C4-2B (cell line): ENCODE results near the gene MICU1.
A peak's percentile ranks its signal among the peaks of the same experiment; 100 is the strongest.
"Not testable (repeated sequence)": the region's sequence is repeated elsewhere in the genome, so short reads cannot be mapped to it uniquely, and the experiment has no call there.

Experiments used
- H3K27ac ChIP-seq: fragments of 450-650 bp; 2 replicates; pipeline ENCODE4 v1.5.1; 2017
- ZFX ChIP-seq: fragments of 450-650 bp; IDR thresholded peaks from 2 replicates; pipeline ENCODE4 v1.6.1; 2017
- TF ChIP-seq, protein P1 (sequence below): fragments of 450-650 bp; conservative IDR thresholded peaks from 2 replicates; pipeline ENCODE4 v1.5.1; 2017; ENCODE audit warnings: mild to moderate bottlenecking

The MICU1 gene, protein sequence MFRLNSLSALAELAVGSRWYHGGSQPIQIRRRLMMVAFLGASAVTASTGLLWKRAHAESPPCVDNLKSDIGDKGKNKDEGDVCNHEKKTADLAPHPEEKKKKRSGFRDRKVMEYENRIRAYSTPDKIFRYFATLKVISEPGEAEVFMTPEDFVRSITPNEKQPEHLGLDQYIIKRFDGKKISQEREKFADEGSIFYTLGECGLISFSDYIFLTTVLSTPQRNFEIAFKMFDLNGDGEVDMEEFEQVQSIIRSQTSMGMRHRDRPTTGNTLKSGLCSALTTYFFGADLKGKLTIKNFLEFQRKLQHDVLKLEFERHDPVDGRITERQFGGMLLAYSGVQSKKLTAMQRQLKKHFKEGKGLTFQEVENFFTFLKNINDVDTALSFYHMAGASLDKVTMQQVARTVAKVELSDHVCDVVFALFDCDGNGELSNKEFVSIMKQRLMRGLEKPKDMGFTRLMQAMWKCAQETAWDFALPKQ

GRCh38 chr10:72625608-72626443 is at the start of gene MICU1:
Gene MICU1, minus strand, starts transcription at chr10:72626079. Its CDS starts 59,286 bp downstream, at chr10:72566793.
- peak within 1 kb of the TSS; percentile 74 for H3K27ac ChIP-seq
- TF ChIP-seq, protein P1, sequence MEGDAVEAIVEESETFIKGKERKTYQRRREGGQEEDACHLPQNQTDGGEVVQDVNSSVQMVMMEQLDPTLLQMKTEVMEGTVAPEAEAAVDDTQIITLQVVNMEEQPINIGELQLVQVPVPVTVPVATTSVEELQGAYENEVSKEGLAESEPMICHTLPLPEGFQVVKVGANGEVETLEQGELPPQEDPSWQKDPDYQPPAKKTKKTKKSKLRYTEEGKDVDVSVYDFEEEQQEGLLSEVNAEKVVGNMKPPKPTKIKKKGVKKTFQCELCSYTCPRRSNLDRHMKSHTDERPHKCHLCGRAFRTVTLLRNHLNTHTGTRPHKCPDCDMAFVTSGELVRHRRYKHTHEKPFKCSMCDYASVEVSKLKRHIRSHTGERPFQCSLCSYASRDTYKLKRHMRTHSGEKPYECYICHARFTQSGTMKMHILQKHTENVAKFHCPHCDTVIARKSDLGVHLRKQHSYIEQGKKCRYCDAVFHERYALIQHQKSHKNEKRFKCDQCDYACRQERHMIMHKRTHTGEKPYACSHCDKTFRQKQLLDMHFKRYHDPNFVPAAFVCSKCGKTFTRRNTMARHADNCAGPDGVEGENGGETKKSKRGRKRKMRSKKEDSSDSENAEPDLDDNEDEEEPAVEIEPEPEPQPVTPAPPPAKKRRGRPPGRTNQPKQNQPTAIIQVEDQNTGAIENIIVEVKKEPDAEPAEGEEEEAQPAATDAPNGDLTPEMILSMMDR: no peak
- TF ChIP-seq ZFX: no peak

DNA sequence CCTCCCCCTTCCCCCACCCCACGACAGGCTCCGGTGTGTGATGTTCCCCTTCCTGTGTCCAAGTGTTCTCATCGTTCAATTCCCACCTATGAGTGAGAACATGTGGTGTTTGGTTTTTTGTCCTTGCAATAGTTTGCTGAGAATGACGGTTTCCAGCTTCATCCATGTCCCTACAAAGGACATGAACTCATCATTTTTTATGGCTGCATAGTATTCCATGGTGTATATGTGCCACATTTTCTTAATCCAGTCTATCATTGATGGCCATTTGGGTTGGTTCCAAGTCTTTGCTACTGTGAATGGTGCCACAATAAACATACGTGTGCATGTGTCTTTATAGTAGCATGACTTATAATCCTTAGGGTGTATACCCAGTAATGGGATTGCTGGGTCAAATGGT is 48.3 kb upstream of the MICU1 start:
- not testable (repeated sequence) for H3K27ac ChIP-seq

DNA sequence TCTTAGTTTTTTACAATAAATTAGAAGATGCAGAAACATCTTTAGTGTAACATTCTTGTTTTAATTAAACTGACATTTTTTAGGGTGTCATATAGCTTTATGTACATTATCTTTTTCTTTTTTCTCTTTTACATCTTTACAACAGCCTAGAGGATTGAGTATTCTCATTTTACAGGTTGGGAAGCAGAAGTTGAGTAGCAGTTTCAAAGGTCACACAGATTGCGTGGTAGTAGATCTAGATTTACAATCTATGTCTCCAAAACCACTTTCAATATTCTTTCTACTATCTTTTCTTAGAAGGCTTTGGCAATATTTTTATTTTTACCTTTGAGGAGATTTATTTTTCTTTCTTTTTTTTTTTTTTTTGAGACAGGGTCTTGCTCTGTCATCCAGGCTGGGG is 47.4 kb upstream of the MICU1 start:
- TF ChIP-seq, protein P1: no peak
- TF ChIP-seq ZFX: no peak
- H3K27ac ChIP-seq: no peak overlapping the region

GRCh38 chr10:72667207-72667864 is 41.5 kb upstream of the MICU1 start:
- H3K27ac ChIP-seq: no peak overlapping the region
- TF ChIP-seq ZFX: no peak
- TF ChIP-seq, protein P1: no peak

- no peak overlapping the region for H3K27ac ChIP-seq
- TF ChIP-seq, protein P1: no peak
- no peak for TF ChIP-seq ZFX
Measured at GRCh38 chr10:72665925-72666324, 40.0 kb upstream of the MICU1 start.

DNA sequence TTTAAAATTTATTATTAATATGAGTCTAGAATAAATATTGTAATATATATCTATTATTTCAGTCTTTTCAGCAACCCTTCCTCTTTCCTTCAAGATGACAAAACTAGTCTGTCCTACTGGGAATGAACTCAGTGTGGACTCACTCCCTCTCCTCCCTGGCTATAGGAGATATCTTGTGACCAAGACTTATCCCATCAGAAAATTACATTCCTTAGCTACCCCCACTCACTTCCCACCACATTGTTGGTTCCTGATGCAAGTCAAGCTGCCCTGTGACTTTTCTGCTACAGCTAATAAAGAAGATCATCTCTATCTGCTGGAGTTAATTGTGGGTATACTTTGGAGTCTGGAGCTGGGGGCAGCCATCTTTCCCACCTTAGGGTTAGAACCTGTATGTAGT is 38.1 kb upstream of the MICU1 start:
- no peak overlapping the region for H3K27ac ChIP-seq

GRCh38 chr10:72661431-72661830 is 35.6 kb upstream of the MICU1 start:
- no peak for TF ChIP-seq ZFX
- TF ChIP-seq, protein P1: no peak

More for the DNA sequence above, 38.1 kb upstream of the MICU1 start:
- TF ChIP-seq, protein P1: no peak
- no peak for TF ChIP-seq ZFX

More at GRCh38 chr10:72661431-72661830, 35.6 kb upstream of the MICU1 start:
- H3K27ac ChIP-seq: no peak overlapping the region
